ENCODE data around the gene LIPC. TPM values are rescaled to one million over a fixed set of nuclear protein-coding genes. Genes with fewer than 3 reads are reported as not detected.

LIPC gene
- total and polyA plus RNA-seq, 9 of the 15 experiments (the other 6 are each of a cell fraction or from before 2014, with no cell fraction given) = 0.07 to 0.41 (median 0.11) TPM; not detected in 2

- BruUV-seq (replicated peaks) = no TSS peak
- Histone ChIP-seq H3K4me2 (ENCODE audit: insufficient read depth, low read length) (no peak overlapping the region), H3K4me3 (no peak overlapping the region), H3K79me2 (ENCODE audit: control insufficient read depth, insufficient read depth, low read length) (no peaks in the 10 kb centered on the region), H3K27me3 (ENCODE audit: control insufficient read depth in 2 of 2, insufficient read depth in 2 of 2, low read length in 2 of 2) (no peaks in the 10 kb centered on the region), H3K9me1 (ENCODE audit: control insufficient read depth, insufficient read depth, low read length) (no peaks in the 10 kb centered on the region), H3K9me3 (replicated peaks; ENCODE audit: control insufficient read depth, insufficient read depth, low read depth, low read length) (no peaks in the 10 kb centered on the region; the same call in 1 of the 2 replicates), H3K36me3 (ENCODE audit: control insufficient read depth, insufficient read depth, low read length) (no peaks in the 10 kb centered on the region), H3K27ac (ENCODE audit: extremely low read depth, low read depth, low read length) (no peak overlapping the region), H3K9ac (ENCODE audit: insufficient read depth in 1 of 2, low read depth in 2 of 2, low read length in 2 of 2) (no peak overlapping the region), H4K20me1 (replicated peaks; ENCODE audit: control insufficient read depth, insufficient read depth, low read length) (no peaks in the 10 kb centered on the region), H3K4me1 (replicated peaks in 1 of 2; ENCODE audit: control insufficient read depth in 2 of 2, insufficient read depth in 2 of 2, low read length in 2 of 2) (peaks cover 12 to 20% of the 10 kb centered on the region in 2 experiments; a peak in 4 of 5 replicates), H2AFZ (ENCODE audit: low read depth, low read length) (no peak overlapping the region)
- 90% methylated on average over 26 of the region's 27 CpGs for WGBS (ENCODE audit: insufficient coverage, low coverage, missing lambda C conversion rate)
- ATAC-seq (no peak), FAIRE-seq (no peak), DNase-seq (ENCODE audit: extremely low read depth in 1 of 4, low spot score in 3 of 4) (no peak)
- in situ Hi-C loops (cut with MboI) = no loop called here
- ChIA-PET POLR2A (interaction anchor here (1.2 kb wide), 1 partner anchor 10 kb away, joined by 3 read pairs; no protein-coding TSS in a partner anchor), CTCF (ENCODE audit: low intra/inter-chr PET ratio) (no interaction called here)
- intact Hi-C loops (cut with micrococcal nuclease) = no loop called here
- TF ChIP-seq ZHX1 (conservative IDR thresholded peaks at IDR 0.05; ENCODE audit: low read length) (no peak), ZNF133 (CRISPR knock-in tag; IDR thresholded peaks at IDR 0.05) (no peak), ZNF551 (CRISPR knock-in tag; IDR thresholded peaks at IDR 0.05) (no peak), FOSL1 (tag; conservative IDR thresholded peaks at IDR 0.05) (no peak), XRCC4 (IDR thresholded peaks at IDR 0.05; ENCODE audit: extremely low read depth, insufficient read depth, insufficient read length) (no peak), ZNF655 (CRISPR knock-in tag; IDR thresholded peaks at IDR 0.05) (no peak), GABPB1 (CRISPR knock-in tag; IDR thresholded peaks at IDR 0.05) (no peak), ZNF263 (CRISPR knock-in tag; IDR thresholded peaks at IDR 0.05; ENCODE audit: borderline replicate concordance) (no peak), MTA3 (IDR thresholded peaks at IDR 0.05; ENCODE audit: borderline replicate concordance) (no peak), ZNF277 (CRISPR knock-in tag; IDR thresholded peaks at IDR 0.05; ENCODE audit: borderline replicate concordance) (no peak), ZC3H8 (IDR thresholded peaks at IDR 0.05) (no peak), JUN (IDR thresholded peaks at IDR 0.05; ENCODE audit: borderline replicate concordance, low read depth, low read length) (no peak), JUN (CRISPR knock-in tag; IDR thresholded peaks at IDR 0.05; ENCODE audit: borderline replicate concordance) (no peak), ID3 (CRISPR knock-in tag; IDR thresholded peaks at IDR 0.05) (no peak), ID3 (tag; IDR thresholded peaks at IDR 0.05) (no peak), PCBP1 (IDR thresholded peaks at IDR 0.05; ENCODE audit: low read depth, low read length, poor library complexity, severe bottlenecking) (no peak)
These were observed 58.5 kb downstream of the LIPC start for GRCh38 chr15:58490086-58490887.
